GM19372 (cell line): Measurements from ENCODE around the gene ZNF555.
"Not testable (repeated sequence)": the region's sequence is repeated elsewhere in the genome, so short reads cannot be mapped to it uniquely, and the experiment has no call there.

Experiments used
- ATAC-seq: cut with Tn5 transposase; IDR thresholded peaks from one replicate; pipeline ENCODE4 v1.9.1; 2021; ENCODE audit warnings: mild to moderate bottlenecking, low read depth, moderate library complexity; ENCODE audit not compliant: unreplicated experiment

Gene ZNF555

DNA sequence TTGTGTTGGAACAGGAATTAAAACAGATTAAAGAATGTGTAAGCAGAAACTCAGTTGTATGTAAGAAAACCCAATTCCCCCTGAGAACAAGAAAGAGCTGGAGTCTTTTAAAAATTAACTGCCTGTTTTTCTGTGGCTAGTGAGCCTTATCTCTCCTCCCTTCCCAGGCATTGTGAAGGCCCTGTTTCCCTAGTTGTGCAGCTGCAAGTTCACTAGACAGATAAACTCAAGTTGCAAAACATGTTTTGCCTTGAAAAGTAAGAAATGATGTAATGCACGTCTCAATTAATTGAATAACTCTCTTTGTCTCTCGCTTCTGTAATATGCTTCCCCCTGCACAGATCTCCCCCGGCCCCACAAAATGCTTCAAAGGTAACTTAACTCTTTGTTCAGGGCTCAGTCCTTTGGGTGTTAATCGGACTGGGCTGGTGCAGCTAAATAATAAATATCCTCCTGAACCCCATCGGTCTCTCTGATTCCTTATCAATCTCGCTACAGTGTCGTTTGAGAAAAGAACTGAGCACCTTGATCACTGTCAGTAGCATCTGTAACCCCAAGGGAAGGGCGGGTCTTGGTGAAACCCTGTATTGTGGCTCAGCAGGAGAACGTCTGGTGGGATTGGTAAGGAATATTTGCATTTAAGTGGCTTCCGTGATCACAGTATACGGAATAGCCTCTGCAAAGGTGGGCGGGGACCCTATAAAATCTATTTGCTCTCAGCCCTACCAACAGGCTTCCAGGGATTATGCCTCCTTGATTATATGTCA lies 24.2 kb downstream of the ZNF555 start:
- ATAC-seq, result no peak

DNA sequence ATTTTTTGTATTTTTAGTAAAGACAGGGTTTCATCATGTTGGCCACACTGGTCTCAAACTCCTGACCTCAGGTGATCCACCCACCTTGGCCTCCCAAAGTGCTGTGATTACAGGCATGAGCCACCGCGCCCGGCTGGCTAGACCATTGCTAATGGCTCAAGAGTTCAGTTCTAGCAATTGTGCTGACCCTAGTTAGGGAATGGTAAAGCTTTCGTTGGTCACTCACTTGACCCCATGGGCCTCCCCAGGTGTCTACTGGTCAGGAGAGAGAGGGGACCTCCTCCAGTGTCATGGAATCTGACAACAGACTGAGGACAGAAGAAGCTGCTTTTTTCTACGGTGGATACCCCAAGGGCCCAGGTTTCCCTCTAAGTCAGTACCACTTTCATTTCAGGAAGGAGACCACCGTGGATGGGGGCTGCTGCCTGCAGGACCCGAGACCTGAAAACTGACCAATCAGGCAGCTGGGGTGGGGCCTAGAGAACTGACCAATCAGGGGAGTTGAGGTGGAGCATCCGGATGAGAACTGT lies 25.3 kb downstream of the ZNF555 start:
- ATAC-seq, result no peak

DNA sequence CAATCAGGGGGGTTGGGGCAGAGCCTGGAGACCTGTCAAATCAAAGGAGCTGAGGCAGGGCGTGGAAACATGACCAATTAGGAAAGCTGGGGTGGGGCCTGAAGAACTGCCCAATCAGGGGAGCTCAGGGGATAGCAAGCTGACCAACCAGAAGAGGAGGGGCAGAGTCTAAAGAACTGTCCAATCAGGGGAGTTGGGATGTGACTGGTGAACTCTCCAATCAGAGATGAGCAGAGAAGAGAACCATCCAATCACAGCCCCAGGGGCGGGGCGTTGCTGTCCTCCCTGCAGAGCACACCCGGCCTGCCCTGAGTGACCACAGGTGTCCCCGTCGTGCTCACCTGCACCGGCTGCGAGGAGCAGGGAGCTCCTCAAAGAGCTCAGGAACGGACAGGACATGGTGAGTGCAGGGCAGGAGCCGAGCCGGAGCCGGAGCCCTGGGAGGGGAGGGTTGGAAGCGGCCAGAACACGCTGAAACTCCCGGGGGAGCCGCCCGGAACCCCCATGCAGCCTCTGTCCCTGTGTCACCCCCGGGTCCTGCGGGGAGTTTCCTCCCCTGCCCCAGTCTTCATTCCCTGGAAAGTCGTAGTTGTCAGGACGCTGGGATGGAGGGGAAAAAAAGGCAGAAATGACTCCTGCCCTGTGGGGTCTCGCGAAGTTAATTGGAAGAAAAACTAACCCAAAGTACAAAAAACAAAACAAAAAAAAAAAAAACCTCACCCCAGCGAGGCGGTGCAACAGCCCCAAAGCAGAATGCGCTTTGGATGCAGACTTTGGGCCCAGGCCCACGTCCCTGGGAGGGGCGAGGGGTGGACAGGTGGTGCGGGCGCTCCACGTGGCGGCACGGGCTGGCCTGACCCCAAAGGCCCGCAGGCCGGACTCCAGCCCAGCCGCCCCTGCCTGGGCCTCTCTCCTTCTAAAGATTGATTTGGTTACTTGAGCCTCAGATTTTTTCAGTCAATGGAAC lies 26.0 kb downstream of the ZNF555 start, which contains the start of gene ZNF556:
ZNF556 (plus strand) TSS at position 311 of the 967 bp plus-strand sequence; CDS start at position 398, 87 bp downstream.
- no peak for ATAC-seq

DNA sequence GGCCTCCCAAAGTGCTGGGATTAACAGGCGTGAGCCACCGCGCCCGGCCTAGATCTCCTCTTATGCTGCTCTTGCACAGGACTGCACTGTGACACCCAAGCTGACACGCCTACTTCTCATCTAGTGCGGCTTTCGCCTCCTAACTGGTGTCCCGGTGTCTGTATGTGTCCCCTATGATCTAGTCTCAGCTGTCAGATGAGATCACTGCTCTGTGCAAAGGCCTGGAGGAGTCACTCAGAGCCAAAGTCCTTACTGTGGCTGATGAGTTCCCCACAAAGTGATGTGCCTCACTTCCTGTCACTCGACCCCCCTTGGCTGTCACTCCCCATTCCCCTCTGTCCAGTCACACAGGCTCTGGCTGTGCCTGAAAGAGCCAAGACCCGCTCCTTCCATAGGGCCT lies 28.3 kb downstream of the ZNF555 start:
- ATAC-seq, result no peak

DNA sequence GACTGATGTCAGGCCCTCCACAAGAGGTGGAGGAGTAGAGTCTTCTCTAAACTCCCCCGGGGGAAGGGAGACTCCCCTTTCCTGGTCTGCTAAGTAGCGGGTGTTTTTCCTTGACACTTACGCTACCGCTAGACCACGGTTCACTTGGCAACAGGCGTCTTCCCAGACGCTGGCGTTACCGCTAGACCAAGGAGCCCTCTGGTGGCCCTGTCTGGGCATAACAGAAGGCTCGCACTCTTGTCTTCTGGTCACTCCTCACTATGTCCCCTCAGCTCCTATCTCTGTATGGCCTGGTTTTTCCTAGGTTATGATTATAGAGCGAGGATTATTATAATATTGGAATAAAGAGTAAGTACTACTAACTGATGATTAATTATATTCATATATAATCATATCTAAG lies 30.9 kb downstream of the ZNF555 start:
- ATAC-seq, result not testable (repeated sequence)

DNA sequence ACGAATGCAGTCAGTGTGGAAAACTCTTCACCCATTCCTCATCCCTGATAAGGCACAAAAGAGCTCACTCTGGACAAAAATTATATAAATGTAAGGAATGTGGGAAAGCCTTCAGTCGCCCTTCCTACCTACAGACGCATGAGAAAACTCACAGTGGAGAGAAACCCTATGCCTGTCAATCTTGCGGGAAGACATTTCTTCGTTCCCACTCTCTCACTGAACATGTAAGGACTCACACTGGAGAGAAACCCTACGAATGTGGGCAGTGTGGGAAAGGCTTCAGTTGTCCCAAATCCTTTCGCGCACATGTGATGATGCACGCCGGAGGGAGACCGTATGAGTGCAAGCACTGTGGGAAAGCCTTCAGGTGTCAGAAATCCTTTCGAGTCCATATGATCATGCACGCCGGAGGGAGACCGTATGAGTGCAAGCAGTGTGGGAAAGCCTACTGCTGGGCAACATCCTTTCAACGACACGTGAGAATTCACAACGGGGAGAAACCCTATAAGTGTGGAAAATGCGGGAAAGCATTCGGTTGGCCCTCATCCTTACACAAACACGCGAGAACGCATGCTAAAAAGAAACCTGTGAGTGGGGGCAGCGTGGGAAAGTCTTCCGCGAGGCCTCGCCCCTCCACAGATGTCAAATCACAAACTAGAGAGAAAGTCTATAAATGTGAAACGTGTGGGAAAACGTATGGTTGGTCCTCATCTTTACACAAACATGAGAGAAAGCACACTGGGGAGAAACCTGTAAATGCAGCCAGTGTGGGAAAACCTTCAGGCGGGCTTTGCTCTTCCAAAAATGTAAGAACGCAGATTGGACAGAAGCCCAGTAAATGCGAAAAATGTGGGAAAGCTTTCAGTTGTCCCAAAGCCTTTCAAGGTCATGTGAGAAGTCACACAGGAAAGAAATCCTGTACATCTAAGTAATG lies 36.4 kb downstream of the ZNF555 start:
- ATAC-seq, result no peak

DNA sequence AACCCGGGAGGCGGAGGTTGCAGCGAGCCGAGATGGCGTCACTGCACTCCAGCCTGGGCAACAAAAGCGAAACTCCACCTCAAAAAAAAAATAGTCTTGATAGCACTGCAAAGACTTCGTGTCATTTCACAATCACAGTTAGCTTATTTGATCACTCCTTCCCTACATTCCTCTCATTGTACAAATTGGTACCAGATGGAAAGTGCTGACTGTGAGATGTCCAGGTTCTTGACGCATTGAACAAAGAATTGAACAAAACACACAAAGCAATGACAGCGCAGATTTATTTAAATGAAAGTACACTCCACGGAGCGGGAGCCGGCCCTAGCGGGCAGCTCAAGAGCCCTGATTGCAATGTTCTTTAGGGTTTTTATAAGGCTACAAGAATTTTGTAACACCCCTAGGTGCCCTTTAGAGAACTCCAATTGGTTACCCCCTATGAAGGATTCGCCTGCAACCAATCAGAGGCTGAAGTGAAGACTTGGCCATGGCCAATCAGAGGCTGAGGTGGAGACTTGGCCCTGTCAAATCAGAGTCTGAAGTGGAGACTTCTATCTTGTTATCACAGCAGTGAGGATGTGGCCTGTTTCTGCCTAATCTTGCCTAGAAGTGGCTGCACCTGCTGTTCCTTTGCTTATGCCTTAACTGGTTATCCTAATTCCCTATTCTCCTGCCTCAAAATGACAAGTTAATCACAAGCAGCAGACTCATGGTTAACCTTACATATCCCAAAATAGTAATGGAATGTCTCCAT lies 42.6 kb downstream of the ZNF555 start:
- no peak for ATAC-seq

DNA sequence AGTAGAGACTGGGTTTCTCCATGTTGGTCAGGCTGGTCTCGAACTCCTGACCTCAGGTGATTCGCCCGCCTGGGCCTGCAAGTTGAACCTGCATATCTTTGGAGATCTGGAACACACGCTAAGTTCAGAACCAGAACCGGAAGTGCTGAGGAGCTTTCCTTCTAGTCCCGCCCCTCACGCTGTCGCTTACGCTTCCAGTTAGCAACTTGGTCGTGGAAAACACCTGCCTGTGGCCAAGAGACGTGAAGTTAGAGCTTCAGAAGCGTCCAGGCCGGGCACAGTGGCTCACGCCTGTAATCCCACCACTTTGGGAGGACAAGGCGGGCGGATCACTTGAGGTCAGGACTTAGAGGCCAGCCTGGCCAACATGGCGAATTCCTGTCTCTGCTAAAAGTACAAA lies 44.5 kb downstream of the ZNF555 start:
- no peak for ATAC-seq

DNA sequence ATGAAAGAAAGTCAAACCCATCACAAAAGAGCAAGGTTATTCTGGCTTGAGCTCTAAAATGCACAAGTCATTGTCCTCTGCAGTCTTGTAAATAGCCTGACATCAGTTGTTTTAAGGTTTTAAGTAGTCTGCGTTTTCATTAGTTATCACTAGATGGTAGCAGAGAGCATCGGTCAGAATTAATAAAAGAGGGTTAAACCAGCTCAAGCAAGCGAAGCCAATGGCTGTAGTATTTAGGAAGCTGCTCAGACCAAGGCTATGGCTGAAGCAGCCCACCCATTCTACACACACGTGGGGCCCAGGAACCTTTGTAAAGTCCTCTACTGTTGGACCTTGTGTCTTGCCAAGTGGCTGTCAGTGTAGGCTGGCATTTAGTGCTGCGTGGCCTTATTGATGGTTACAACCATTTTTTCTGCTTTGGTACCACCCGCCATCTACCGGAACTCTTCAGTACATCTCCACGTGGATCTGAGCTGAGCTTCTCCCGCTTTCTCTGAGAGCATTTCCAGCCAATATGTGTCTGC lies 46.2 kb downstream of the ZNF555 start:
- ATAC-seq, result no peak

DNA sequence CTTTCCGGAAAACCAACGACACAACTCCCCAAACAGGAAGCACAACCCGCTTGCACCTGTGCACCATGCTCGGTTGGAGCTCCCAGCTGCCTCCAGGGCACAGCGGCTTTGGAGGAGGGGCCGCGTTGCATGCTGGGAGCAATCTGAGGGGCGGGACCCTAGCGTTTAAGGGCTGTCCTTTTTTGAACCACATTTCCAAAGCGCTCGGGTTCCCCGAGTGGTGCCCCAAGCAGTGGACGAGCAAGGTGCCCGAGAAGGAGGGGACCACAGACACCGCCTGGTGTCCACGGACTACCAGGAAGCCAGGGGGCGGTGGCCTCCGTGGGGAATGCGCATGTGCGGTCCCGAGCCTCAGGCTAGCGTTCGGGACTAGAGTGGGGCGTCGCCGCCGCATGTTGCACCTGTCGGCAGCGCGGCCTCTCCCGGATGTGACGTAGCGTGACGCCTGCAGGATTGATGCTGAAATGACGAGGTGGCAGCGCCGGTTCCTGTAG lies 47.5 kb downstream of the ZNF555 start:
- no peak for ATAC-seq

DNA sequence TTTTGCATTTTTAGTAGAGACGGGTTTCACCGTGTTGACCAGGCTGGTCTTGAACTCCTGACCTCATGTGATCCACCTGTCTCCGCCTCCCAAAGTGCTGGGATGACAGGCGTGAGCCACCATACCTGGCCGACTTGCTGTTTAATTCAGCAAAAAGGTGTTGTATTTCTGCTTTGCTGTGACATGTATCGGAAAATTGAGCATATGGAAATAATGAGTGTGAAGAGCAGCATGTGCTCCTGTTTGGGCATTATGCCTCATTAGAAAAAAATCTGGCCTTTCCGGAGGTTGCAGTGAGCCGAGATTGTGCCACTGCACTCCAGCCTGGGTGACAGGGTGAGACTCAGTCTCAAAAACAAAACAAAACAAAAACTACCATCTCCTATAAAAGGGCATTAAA lies 49.3 kb downstream of the ZNF555 start:
- not testable (repeated sequence) for ATAC-seq

DNA sequence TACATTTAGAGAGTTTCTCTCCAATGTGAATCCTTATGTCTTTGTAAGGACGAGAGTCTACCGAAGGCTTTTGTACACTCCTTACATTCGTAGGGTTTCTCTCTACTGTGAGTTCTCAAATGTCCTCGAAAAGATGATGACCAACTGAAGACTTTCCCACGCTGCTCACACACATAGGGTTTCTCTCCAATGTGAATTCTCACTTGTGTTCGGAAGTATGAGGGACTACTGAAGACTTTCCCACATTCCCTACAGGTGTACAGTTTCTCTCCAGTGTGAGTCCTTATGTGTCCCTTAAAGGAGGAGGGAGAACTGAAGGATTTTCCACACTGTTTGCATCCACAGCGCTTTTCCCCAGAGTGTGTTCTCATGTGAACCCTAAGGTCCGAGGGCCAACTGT lies 55.4 kb downstream of the ZNF555 start:
- ATAC-seq, result no peak

DNA sequence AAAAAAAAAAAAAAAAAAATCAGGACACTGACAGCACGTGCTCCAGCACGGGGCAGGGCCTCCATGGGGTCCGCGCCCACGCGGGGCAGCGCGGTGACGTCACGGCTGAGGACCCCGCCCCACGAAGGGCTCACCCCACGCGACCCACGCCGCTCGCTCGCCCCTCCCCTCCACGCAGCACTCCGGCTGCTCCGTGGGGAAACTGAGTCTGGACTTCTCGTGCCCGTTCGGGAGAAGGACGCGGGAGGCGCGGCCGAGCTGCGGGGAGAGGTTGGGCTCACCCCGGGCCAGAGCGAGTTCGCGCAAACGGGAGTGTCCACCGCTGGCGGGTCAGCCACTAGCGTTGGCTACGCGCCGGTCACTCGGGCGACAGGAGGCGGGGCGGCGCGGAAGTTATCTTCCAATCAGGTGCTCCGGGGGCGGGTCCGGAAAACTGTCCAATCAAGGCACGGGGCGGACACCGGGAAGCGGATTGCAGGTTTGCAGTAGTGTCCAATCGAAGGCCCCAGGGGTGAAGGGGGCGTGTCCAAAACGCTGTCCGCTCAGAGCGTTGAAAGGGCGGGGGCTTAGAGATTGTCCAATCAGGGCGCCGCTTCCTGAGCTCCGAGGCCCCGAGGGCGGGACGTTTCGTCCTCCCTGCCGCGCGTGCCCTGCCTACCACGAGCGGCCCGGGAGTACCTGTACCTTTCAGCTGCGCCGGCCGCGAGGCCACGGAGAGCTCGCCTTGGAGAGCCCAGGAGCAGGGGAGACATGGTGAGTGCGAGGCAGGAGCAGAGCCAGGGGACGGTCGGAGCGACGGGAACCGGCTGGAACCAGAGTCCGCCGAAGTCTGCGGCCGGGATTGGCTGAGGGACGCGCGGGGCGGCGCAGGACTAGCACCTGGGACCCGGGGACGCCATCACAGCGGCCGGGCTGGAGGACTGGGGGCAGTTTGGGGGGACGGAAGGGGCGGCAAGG lies 59.3 kb downstream of the ZNF555 start, which contains the start of gene ZNF57:
ZNF57 (plus strand) TSS at position 633 of the 957 bp plus-strand sequence; CDS start at position 751, 118 bp downstream.
- ATAC-seq, result peak; percentile 89

DNA sequence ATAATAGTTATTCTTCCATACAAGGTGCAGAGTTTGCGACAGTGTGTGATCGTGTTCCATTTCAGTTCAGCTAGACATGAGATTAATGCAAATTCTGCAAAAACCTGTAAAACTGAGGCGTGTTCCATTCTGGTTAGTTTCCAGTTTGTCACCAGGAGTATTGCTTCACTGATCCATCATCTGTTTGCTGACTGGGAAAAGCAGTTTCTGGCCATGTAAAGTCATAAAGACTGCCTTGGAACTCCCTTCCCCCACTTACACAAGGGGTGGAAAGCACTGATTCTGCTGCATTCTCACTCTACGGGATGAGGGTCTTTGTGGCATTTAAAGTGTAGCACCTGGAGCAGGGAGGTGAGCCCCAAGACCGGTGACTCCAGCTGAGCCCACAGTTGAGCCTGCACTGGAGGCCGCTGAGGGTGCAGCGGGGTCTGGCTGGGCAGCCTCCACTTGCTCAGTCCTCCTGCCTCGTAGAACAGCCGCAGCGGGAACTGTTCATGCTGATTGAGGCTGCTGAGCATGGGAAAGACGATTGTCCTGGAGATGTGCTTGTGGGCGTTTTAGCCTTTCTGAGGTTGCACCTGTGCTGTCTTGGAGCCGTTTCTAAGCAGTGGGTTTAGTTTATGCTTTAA lies 61.4 kb downstream of the ZNF555 start:
- no peak for ATAC-seq

DNA sequence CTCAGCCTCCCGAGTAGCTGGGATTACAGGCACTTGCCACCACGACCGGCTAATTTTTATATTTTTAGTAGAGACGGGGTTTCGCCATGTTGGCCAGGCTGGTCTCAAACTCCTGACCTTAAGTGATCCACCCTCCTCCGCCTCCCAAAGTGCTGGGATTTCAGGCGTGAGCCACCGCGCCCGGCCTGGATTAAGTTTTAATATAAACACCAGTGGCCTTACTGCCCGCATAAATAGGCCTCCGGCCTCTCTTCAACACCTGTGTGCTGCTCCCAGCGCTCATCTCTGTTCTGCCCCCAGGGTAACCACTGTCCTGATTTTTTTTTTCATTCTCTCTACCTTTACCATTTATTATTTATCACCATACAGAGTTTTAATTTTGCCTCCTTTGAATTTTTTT lies 62.1 kb downstream of the ZNF555 start:
- ATAC-seq, result not testable (repeated sequence)

DNA sequence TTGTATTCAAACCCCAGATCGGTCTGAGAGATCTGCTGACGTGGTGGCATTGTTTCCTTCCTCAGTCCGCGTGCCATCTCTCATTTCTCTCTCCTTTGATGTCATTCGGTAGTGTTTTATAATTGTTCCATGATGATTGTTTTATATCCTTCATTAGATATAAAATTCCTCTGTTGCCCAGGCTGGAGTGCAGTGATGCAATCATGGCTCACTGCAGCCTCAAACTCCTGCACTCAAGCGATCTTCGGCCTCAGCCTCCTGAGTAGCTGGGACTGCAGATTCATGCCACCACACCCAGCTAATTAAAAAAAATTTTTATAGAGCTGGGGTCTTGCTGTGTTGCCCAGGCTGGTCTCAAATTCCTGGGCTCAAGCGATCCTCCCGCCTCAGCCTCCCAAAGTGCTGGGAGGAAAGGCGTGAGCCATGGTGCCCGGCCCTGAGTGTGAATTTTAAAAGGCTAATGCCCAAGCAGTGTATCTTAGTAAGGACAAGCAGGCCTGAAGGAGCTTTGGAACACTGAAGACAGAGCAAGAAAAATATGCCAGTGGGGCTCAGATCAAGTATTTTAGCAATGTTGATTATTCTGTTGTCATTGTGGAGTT lies 64.7 kb downstream of the ZNF555 start:
- no peak for ATAC-seq
